Stimulated activated CD4-positive, alpha-beta T cell treated with anti-CD3 and anti-CD28 coated beads, Interleukin-15, amount 100 ng/mL, for 1 hour (primary cell): ENCODE data around the gene PRORP.
A peak's percentile ranks its signal among the peaks of the same experiment; 100 is the strongest.
"Not testable (repeated sequence)": the region's sequence is repeated elsewhere in the genome, so short reads cannot be mapped to it uniquely, and the experiment has no call there.

Source experiments
- DNase-seq, 2 donors: peaks; one replicate each; pipeline ENCODE4 v3.0.0-alpha.2; 2020; ENCODE audit warnings: low read depth in 1 of 2, low spot score in 1 of 2

Gene PRORP

GRCh38 chr14:35121887-35122695, at the start of gene PRORP, which contains the start of gene PPP2R3C:
TSS of gene PRORP (plus strand) at chr14:35122552. CDS start at chr14:35123246, 694 bp downstream.
TSS of gene PPP2R3C (minus strand) at chr14:35121990. CDS start at chr14:35121959, 31 bp downstream.
- peak; percentile 71 to 76 for DNase-seq

GRCh38 chr14:35073486-35073885, 48.9 kb upstream of the PRORP start:
- no peak for DNase-seq

GRCh38 chr14:35078082-35078481, 44.3 kb upstream of the PRORP start:
- DNase-seq: no peak

- DNase-seq: no peak
Measured at GRCh38 chr14:35079742-35080141, 42.6 kb upstream of the PRORP start.

- no peak for DNase-seq
Measured at GRCh38 chr14:35083530-35084150, 38.7 kb upstream of the PRORP start.

GRCh38 chr14:35085441-35085840, 36.9 kb upstream of the PRORP start:
- no peak for DNase-seq

GRCh38 chr14:35088514-35088913, 33.8 kb upstream of the PRORP start:
- no peak for DNase-seq

GRCh38 chr14:35094645-35095044, 27.7 kb upstream of the PRORP start:
- not testable (repeated sequence) for DNase-seq

GRCh38 chr14:35107866-35108265, 14.5 kb upstream of the PRORP start:
- no peak for DNase-seq

GRCh38 chr14:35112641-35113040, 9.7 kb upstream of the PRORP start:
- no peak for DNase-seq

GRCh38 chr14:35113308-35113950, 8.9 kb upstream of the PRORP start:
- no peak for DNase-seq

- no peak for DNase-seq
Measured at GRCh38 chr14:35114036-35114435, 8.3 kb upstream of the PRORP start.

- no peak for DNase-seq
Measured at GRCh38 chr14:35116242-35116641, 6.1 kb upstream of the PRORP start.

GRCh38 chr14:35117112-35117511, 5.2 kb upstream of the PRORP start:
- no peak for DNase-seq

GRCh38 chr14:35121026-35121886, 1.1 kb upstream of the PRORP start:
- DNase-seq: no peak

- DNase-seq: no peak
Measured at GRCh38 chr14:35122696-35123387, 490 bp downstream of the PRORP start.

GRCh38 chr14:35123388-35123703, 994 bp downstream of the PRORP start:
- no peak for DNase-seq

GRCh38 chr14:35124127-35124526, 1.8 kb downstream of the PRORP start:
- DNase-seq: no peak

GRCh38 chr14:35133542-35134328, 11.4 kb downstream of the PRORP start:
- DNase-seq: no peak
